ENCODE results near the gene CES3. TPM values are rescaled to one million over a fixed set of nuclear protein-coding genes. Genes with fewer than 3 reads are reported as not detected.
A peak's percentile ranks its signal among the peaks of the same experiment; 100 is the strongest.

CES3 gene
- total RNA-seq, 2 experiments from 2014 or later = 2.1 to 2.9 TPM

DNA sequence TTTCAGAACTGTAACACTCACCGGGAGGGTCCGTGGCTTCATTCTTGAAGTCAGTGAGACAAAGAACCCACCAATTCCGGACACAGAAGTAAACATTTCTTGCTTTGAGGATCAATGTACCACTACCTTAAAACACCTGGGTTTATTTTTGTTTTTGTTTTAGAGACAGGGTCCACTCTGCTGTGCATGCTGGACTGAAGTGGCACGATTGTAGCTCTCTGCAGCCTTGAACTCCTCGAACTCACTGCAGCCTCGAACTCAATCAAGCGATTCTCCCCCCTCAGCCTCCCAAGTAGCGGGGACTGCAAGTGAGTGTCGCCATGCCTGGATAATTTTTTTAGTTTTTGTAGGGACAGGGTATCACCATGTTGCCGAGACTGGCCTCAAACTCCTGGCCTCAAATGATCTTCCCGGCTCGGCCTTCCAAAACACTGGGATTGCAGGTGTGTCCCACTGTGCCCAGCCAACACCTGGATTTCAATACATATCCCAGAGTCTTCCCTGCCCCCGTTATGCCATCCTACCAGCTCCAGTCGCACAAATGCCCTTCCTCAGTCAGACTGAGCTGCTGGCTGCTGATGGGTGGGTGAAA, 14.3 kb downstream of the CES3 start:
- Mint-ChIP-seq H3K36me3 (ENCODE audit: low read depth) (no peaks in the 10 kb centered on the region), H3K27me3 (peaks cover 4% of the 10 kb centered on the region), H3K27ac (peak overlapping the region; percentile 58), H3K4me3 (peak overlapping the region; percentile 72), H3K9me3 (no peaks in the 10 kb centered on the region), H3K4me1 (ENCODE audit: low read depth) (peaks cover 34% of the 10 kb centered on the region)
- ChIA-PET POLR2A (interaction anchor here (0.9 to 1.1 kb wide), 4 partner anchors 10 to 80 kb away, joined by 3 to 6 read pairs (median 4); no protein-coding TSS in a partner anchor), CTCF (interaction anchor here (0.8 to 6.2 kb wide), 19 partner anchors 8 to 452 kb away, joined by 3 to 53 read pairs (median 6); partner anchors contain the start of genes CES3 and NOL3)
- no peak for ATAC-seq
- TF ChIP-seq, protein P1, sequence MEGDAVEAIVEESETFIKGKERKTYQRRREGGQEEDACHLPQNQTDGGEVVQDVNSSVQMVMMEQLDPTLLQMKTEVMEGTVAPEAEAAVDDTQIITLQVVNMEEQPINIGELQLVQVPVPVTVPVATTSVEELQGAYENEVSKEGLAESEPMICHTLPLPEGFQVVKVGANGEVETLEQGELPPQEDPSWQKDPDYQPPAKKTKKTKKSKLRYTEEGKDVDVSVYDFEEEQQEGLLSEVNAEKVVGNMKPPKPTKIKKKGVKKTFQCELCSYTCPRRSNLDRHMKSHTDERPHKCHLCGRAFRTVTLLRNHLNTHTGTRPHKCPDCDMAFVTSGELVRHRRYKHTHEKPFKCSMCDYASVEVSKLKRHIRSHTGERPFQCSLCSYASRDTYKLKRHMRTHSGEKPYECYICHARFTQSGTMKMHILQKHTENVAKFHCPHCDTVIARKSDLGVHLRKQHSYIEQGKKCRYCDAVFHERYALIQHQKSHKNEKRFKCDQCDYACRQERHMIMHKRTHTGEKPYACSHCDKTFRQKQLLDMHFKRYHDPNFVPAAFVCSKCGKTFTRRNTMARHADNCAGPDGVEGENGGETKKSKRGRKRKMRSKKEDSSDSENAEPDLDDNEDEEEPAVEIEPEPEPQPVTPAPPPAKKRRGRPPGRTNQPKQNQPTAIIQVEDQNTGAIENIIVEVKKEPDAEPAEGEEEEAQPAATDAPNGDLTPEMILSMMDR (IDR thresholded peaks at IDR 0.05) = no peak
- intact Hi-C loops (cut with micrococcal nuclease) = loop anchor here (5.0 to 10.0 kb wide), 3 partner anchors 127 to 209 kb away; partner anchors contain the start of genes FBXL8, MATCAP1 and TRADD
- DNase-seq = no peak

DNA sequence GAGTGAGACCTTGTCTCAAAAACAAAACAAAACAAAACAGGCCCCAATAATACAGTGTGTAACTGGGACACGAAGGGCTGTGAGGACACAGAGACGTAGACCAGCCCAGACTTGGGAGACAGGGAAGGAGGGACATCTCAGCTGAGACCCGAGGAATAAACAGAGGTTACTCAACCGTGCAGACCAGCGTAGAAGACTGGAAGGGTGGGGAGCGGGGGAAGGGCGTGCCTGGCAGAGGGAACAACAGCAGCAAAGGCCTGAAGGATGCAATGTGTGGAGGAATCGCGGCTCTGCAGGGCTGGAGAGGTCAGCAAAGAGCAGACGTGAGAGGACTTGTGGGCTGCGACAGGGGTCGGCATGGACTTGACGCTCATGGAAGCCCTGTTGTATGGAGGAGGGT, 15.7 kb downstream of the CES3 start:
- POLR2A ChIA-PET = interaction anchor here (0.6 to 1.1 kb wide), 3 partner anchors 37 to 81 kb away, joined by 3 to 6 read pairs (median 3); no protein-coding TSS in a partner anchor
- no peak overlapping the region for H3K27ac Mint-ChIP-seq
- CTCF ChIA-PET = interaction anchor here (0.7 to 6.2 kb wide), 24 partner anchors 11 to 207 kb away, joined by 3 to 53 read pairs (median 6); partner anchors contain the start of genes CBFB, CES3, MATCAP1 and NOL3
- H3K4me3 Mint-ChIP-seq = peak overlapping the region; percentile 26
- intact Hi-C loops (cut with micrococcal nuclease) = loop anchor here (5.0 to 10.0 kb wide), 3 partner anchors 126 to 208 kb away; partner anchors contain the start of genes FBXL8, MATCAP1 and TRADD
- ATAC-seq (no peak), DNase-seq (no peak)
- peaks cover 4% of the 10 kb centered on the region for H3K27me3 Mint-ChIP-seq
- H3K36me3 Mint-ChIP-seq (ENCODE audit: low read depth) = no peaks in the 10 kb centered on the region
- H3K4me1 Mint-ChIP-seq (ENCODE audit: low read depth) = peaks cover 39% of the 10 kb centered on the region
- TF ChIP-seq, protein P1 (IDR thresholded peaks at IDR 0.05) = no peak
- no peaks in the 10 kb centered on the region for H3K9me3 Mint-ChIP-seq

DNA sequence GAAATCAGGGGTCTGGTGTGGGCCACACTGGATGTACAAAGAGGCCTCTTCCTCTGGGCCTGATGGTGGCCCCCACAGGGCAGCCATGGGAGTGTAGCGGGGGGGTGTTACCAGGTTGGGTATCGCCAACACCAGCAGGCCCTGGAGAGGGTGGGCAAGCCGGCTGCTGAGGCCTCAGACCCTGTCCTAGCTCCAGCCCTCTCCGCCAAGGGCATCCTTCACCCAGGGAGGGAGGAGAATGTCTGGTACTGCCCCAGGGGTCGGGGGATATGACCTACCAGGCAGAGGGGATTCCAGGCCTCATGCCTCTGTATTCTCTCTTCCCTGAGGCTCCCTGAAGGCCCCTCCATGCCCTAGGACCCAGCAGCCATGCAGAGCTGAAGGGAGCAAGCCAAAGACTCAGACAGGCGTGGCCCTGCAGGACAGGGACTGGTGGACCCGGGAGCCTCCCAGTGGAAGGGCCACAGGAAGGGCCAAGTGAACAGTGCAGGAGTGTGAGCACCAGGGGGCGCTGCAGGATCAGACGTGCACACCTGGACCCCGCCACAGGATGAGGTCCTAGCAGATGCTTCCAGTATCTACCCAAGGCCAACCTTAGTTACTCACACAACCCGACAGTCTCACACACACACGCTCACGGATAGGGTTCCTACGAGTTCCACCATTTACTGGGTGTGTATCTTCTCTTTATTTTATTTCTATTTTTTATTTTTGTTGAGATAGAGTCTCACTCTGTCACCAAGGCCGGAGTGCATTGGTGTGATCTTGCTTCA, 16.5 kb downstream of the CES3 start:
- ChIA-PET POLR2A (interaction anchor here (1.0 kb wide), 1 partner anchor 29 kb away, joined by 3 read pairs; no protein-coding TSS in a partner anchor), CTCF (interaction anchor here (0.6 to 6.2 kb wide), 28 partner anchors 11 to 221 kb away, joined by 3 to 53 read pairs (median 5); partner anchors contain the start of genes CBFB, CES3, CES4A and ELMO3)
- Mint-ChIP-seq H3K4me1 (ENCODE audit: low read depth) (peaks cover 44% of the 10 kb centered on the region), H3K27me3 (peaks cover 4% of the 10 kb centered on the region), H3K27ac (no peak overlapping the region), H3K4me3 (no peak overlapping the region), H3K9me3 (no peaks in the 10 kb centered on the region), H3K36me3 (ENCODE audit: low read depth) (peaks cover 2% of the 10 kb centered on the region)
- ATAC-seq (peak; percentile 96), DNase-seq (peak; percentile 96)
- TF ChIP-seq, protein P1 (IDR thresholded peaks at IDR 0.05) = peak; percentile 96
- intact Hi-C loops (cut with micrococcal nuclease) = loop anchor here (5.0 to 10.0 kb wide), 3 partner anchors 125 to 207 kb away; partner anchors contain the start of genes FBXL8, MATCAP1 and TRADD

DNA sequence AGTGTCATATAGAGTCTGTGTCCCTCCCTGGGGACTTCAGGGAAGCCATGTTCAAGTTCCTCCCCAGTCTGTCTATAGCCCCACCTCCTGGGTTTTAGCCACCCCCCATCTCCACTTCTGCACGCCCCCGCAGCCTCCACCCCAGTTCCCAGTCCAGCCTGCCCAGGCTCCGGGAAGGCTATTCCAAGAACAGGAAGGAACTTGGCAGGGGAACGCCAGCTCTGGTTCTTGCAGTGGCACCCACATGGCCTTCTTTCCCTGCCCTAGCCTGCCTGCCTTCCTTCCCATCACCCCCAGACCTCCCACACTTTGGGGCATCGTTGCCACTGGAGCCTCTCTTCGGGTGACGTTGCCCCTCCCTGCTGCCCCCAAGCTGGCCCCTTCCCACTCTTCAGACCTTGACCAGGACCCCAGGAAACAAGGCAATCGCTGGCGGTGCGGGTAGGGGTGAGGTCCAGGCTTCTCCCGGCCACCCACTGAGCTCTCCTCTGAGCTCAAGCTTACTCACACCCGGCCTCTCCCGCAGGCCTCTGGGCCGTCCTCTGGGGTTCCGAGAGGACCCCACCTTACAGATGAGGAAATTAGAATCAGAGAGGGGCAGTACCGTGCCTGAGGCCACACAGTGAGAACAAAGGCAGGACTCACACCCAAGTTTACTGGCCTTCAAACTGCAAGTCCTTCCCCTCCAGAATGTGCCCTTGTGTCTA, 18.1 kb downstream of the CES3 start:
- peak overlapping the region; percentile 11 for H3K27ac Mint-ChIP-seq
- DNase-seq (no peak), ATAC-seq (no peak)
- H3K36me3 Mint-ChIP-seq (ENCODE audit: low read depth) = peaks cover 4% of the 10 kb centered on the region
- H3K9me3 Mint-ChIP-seq = no peaks in the 10 kb centered on the region
- CTCF ChIA-PET = interaction anchor here (0.6 to 6.2 kb wide), 20 partner anchors 10 to 198 kb away, joined by 3 to 53 read pairs (median 4); partner anchors contain the start of genes CES3, CES4A, NOL3 and PHAF1
- H3K4me3 Mint-ChIP-seq = no peak overlapping the region
- H3K27me3 Mint-ChIP-seq = peaks cover 4% of the 10 kb centered on the region
- intact Hi-C loops (cut with micrococcal nuclease) = loop anchor here (5.0 to 10.0 kb wide), 3 partner anchors 123 to 206 kb away; partner anchors contain the start of genes FBXL8, MATCAP1 and TRADD
- H3K4me1 Mint-ChIP-seq (ENCODE audit: low read depth) = peaks cover 53% of the 10 kb centered on the region
- POLR2A ChIA-PET = interaction anchor here (0.8 to 1.3 kb wide), 6 partner anchors 25 to 176 kb away, joined by 3 to 5 read pairs (median 3); partner anchors contain the start of gene B3GNT9
- TF ChIP-seq, protein P1 (IDR thresholded peaks at IDR 0.05) = no peak

Data from activated CD8-positive, alpha-beta T cell treated with anti-CD3 and anti-CD28 coated beads for 36 hours (primary cell).